GM18951 (cell line): ENCODE results near the gene EIF4E2.

Experiments
- POLR2A ChIP-seq: IDR thresholded peaks from 4 replicates; pipeline ENCODE4 v1.6.1; 2011; ENCODE audit warnings: mild to moderate bottlenecking; ENCODE audit not compliant: insufficient read length, insufficient read depth; ENCODE audit errors: extremely low read depth
- in situ Hi-C: fragments of 300-500 bp; cut with MboI; formaldehyde crosslinking; loops from one replicate; pipeline ENCODE4 v1.12.0; 2022; ENCODE audit warnings: low sequenced_read_pairs, mixed read lengths, inconsistent platforms; ENCODE audit not compliant: unreplicated experiment

The EIF4E2 gene

DNA sequence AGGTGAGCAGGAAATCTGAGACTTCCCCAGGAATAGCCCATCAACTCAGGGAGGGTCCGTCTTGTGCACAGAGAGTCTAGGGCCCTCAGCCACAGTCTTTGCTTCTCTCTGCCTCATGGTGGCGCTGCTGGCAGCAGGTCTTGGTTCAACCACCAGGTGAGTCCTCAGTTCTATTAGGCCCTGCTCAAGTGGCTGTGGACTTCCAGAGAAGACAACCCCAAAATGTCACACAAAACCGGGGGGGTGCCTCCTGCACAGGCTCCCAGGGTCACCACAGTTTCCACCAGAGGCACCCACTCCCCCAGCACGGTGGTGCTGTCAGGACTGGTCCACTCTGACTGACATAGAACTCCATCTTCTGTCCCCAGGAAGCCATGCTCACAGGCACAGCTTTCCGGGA is 13.4 kb upstream of the EIF4E2 start:
- in situ Hi-C loops, result no loop called here
- TF ChIP-seq POLR2A, result no peak

DNA sequence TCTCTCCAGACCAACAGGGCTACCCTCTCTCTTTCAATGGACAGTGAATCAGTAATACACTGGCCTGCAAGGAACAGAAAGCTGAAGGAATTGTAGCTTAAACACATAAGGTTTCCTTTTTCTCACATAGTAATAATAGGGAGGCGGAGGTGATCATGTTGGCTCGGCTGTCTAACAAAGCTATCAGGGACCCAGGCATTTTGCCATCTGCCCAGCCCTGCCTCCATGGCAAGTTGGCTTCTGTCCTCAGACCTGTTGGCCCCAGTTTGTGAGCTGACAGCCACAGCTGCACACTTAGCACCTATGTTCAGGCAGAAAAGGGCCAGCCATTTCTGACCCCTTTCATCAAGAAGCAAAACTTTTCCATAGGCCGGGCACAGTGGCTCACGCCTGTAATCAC is 13.0 kb upstream of the EIF4E2 start:
- no peak for TF ChIP-seq POLR2A

DNA sequence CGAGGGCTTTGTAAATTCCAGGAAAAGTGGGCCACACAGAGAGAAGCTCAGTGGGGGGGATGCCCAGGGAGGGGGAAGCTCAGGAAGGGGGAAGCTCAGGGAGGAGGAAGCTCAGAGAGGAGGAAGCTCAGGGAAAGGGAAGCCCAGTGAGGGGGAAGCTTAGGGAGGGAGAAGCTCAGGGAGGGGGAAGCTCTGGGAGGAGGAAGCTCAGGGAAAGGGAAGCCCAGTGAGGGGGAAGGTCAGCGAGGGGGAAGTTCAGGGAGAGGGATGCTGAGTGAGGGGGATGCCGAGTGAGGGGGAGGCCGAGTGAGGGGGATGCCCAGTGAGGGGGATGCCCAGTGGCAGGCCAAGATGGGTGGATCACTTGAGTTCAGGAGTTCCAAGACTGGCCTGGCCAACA is 11.8 kb upstream of the EIF4E2 start:
- no peak for TF ChIP-seq POLR2A
- in situ Hi-C loops, result no loop called here

More for the DNA sequence above, 13.0 kb upstream of the EIF4E2 start:
- in situ Hi-C loops, result no loop called here

DNA sequence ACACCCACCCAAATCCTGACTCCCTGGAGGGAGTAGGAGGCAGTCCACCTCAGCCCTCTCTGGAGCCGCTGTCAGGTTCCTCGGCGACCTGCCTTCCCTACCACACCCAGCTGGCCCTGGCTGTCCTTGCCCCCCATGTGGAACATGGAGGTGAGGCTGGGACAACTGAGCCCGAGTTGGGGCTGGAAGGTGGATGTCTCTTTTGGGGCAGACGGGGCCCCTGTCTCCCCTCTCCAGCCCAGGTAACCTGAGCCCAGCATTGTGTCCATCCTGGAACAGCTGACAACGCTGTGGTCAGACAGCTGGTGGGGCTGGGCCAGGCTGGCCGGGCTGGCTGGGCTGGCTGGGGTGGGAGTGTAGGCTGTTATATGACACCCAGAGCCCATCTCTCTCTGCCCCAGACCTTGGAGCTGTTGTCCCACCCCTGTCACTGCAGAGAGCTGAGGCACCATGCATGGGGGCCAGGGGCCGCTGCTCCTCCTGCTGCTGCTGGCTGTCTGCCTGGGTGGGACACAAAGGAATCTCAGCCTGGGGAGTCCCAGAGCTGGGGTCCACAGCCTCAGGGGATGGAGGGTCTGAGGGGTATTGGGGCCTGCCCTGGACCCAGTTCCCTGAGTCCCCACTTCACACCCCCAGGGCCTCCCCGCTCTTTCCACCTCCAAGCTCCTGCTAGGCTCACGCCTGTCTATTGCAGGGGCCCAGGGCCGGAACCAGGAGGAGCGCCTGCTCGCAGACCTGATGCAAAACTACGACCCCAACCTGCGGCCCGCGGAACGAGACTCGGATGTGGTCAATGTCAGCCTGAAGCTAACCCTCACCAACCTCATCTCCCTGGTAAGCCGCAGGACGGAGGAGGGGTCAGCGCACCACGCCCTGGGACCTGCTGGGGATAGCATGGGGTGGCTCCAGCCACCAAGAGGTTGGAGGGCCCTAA is 10.9 kb upstream of the EIF4E2 start, which contains the start of gene CHRNG:
TSS of gene CHRNG (plus strand) at position 395 of the 934 bp plus-strand sequence. CDS start at position 451, 56 bp downstream.
- no peak for TF ChIP-seq POLR2A
- in situ Hi-C loops, result no loop called here

DNA sequence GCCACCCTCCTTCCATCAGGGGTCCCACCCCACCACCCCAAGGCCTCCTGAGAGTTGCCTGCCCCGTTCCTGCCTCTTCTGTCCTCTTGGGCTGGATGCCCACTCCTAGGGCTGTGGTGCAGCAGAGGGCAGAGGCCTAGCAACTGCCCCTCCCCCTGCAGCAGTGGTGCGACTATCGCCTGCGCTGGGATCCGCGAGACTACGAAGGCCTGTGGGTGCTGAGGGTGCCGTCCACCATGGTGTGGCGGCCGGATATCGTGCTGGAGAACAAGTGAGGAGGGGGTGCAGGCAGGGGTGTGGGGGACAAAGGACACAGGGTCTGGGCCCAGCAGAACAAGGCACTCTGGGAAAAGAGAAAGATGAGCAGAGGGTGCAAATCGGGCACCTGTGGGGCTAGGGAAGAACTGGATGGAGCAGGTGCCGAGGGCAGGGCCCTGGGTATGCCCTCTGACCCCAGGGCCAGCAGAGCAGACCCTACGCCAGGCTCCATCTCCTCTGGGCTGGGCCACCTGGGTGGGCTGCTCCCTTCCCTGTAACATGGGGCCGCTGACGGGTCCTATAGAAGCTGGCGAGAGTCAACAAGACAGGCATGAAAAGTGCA is 9.9 kb upstream of the EIF4E2 start:
- in situ Hi-C loops, result no loop called here
- no peak for TF ChIP-seq POLR2A

DNA sequence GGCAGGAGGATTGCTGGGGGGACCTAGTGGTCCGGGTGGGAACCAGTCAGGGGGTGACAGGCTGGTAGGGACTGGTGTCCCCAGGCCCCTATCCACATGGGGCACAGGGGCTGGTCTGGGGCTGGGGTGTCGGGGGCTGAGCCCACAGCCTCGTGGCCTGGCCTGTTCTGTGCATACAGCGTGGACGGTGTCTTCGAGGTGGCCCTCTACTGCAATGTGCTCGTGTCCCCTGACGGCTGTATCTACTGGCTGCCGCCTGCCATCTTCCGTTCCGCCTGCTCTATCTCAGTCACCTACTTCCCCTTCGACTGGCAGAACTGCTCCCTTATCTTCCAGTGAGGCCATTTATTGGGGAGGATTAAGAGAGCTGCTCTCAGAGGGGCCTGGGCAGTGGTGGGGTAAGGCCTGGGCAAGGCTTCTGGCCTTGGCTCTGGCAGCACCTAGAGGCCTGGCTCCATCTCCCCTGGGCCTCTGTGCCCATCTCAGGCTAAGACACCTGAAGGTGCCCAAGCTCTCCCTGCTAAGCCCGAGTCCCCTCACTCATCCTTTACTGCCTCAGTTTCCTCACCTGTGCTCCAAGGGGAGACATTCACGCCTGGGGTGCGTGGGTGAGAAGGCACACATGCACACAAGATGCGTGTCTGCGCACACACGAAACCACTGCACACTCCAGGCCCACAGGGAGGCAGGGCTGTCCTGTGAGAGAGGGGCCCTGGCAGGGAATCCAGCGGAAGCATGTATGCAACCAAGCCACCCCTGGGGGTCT is 9.1 kb upstream of the EIF4E2 start:
- in situ Hi-C loops, result no loop called here
- TF ChIP-seq POLR2A, result no peak

DNA sequence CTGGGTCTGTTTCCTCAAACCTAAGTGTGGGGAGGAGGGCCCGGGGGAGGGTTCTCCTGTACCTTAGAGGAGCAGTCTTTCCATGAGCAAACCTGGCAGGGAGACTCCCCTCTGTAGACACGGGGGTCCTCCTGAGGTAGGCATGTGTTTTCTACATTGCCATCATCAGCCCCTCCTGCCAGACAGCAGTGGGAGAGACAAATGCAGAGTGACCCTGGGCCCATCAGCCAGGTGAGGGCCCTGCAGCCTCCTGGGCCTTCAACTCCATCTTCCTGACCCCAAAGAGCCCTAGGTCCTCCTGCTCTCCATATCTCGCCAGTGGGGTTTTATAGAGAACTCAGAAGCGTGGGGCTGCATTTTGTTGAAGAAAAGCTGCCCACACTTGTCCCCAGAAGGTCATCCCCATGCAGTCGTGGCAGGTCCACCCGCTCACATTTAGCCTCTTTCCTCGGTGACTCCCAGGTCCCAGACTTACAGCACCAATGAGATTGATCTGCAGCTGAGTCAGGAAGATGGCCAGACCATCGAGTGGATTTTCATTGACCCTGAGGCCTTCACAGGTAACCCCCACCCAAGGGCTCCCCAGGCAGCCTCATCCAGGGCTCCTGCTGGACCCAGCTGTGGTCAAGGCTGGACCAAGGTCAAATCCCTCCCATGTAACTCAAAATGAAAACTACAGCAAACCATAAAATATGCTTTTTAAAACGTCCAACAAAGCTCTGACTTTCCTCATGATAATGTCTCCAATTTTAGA is 8.4 kb upstream of the EIF4E2 start:
- in situ Hi-C loops, result no loop called here
- TF ChIP-seq POLR2A, result no peak

DNA sequence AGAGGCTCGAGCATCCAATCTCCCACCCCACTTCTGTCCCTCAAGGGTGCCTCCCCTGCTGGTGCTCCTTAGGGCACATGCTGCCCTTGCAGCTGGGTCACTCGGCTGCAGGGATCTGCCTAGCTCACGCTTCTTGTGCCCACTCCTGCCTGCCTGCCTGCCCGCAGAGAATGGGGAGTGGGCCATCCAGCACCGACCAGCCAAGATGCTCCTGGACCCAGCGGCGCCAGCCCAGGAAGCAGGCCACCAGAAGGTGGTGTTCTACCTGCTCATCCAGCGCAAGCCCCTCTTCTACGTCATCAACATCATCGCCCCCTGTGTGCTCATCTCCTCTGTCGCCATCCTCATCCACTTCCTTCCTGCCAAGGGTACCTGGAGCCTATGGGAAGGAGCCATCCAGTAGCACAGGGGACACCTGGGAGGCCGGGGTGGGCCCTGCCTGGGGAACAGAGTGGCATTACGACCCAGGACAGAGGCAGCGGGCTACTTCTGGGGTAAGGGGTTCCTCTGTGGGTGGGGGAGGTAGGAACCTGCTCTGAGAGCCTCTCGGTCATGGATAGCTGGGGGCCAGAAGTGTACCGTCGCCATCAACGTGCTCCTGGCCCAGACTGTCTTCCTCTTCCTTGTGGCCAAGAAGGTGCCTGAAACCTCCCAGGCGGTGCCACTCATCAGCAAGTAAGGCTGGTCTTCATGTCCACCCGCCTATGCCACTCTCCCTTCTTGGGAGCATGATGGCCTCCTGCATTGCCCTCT is 7.6 kb upstream of the EIF4E2 start:
- in situ Hi-C loops, result no loop called here
- peak; percentile 3 for TF ChIP-seq POLR2A

DNA sequence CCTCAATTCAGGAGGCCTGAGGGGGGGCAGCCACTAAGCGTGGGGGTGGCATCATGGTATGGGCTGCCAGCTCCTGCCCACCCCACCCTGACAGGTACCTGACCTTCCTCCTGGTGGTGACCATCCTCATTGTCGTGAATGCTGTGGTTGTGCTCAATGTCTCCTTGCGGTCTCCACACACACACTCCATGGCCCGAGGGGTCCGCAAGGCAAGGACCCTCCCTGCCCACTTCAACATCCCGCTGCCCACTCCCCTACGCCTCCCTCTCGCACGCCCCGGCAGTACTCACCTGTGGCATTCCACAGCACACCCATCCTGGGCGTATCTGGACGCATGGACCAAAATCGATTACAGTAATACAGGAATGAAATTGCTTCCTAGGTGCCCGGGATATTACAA is 7.0 kb upstream of the EIF4E2 start:
- TF ChIP-seq POLR2A, result no peak
- in situ Hi-C loops, result no loop called here

DNA sequence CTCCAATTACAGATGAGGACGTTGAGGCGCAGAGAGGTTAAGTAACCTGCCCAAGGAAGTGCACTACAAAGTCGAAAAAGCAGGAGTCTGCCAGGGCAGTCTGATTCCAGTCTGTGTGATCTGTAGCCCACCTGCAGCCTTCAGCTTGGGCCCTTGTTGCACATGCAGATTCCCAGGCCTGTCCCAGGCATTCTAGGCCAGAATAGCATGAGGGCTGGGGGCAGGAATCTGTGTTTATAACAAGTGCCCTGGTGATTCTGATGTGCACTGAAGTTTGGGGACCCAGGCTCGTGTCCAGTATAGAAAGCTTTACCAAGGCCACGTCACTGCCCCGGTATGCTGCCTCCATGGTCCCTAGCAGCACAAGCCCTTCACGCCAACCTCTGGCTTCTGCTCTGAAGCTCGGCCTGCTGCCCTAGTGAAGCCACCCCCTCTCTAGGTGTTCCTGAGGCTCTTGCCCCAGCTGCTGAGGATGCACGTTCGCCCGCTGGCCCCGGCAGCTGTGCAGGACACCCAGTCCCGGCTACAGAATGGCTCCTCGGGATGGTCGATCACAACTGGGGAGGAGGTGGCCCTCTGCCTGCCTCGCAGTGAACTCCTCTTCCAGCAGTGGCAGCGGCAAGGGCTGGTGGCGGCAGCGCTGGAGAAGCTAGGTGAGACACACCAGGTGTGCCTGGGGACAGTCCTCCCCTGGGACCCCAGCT is 6.4 kb upstream of the EIF4E2 start:
- TF ChIP-seq POLR2A, result no peak
- in situ Hi-C loops, result no loop called here

DNA sequence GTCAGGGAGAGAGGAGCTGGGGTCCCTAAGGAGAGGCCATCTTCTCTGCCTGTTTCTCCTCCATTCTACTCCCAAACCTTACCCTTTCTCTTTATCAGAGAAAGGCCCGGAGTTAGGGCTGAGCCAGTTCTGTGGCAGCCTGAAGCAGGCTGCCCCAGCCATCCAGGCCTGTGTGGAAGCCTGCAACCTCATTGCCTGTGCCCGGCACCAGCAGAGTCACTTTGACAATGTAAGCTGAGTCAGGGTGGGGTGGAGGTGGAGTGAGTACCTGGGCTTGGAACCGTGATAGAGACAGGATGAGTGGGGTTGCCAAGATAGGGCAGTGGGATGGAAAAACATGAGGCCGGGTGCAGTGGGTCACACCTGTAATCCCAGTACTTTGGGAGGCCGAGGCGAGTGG is 5.8 kb upstream of the EIF4E2 start:
- in situ Hi-C loops, result no loop called here
- TF ChIP-seq POLR2A, result no peak
